Measurements from ENCODE around the gene SP110. TPM values are rescaled to one million over a fixed set of nuclear protein-coding genes. Genes with fewer than 3 reads are reported as not detected.
"Not testable (repeated sequence)": the region's sequence is repeated elsewhere in the genome, so short reads cannot be mapped to it uniquely, and the experiment has no call there.

The SP110 gene
- total RNA-seq, 1 donor from 2014 or later = 9.8 TPM

- no peak for ATAC-seq
- intact Hi-C loops (cut with DNase I) = no loop called here
- DNase-seq (ENCODE audit: missing footprints) = no peak
Observed at GRCh38 chr2:230137902-230138539, 81.8 kb downstream of the SP110 start.

DNA sequence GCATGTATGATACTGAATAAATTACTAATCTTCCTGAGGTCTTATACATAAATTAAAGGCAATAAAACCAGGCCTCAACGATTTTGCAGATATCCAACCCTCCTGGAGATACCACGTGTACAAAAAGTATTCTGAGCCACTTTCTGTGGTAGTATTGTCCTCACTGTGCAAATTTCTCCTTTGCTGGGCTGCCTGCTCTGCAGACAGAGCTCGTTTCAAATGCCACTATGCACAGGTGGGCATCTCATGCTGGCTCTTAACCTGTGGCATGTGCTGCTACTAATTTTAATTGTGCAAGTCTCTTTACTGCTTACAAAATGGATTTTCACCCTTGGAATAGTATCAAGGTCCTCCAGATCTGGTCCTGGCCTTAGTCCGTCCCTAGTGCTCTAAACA is 84.7 kb downstream of the SP110 start:
- intact Hi-C loops (cut with DNase I) = no loop called here
- ATAC-seq (no peak), DNase-seq (ENCODE audit: missing footprints) (no peak)

DNA sequence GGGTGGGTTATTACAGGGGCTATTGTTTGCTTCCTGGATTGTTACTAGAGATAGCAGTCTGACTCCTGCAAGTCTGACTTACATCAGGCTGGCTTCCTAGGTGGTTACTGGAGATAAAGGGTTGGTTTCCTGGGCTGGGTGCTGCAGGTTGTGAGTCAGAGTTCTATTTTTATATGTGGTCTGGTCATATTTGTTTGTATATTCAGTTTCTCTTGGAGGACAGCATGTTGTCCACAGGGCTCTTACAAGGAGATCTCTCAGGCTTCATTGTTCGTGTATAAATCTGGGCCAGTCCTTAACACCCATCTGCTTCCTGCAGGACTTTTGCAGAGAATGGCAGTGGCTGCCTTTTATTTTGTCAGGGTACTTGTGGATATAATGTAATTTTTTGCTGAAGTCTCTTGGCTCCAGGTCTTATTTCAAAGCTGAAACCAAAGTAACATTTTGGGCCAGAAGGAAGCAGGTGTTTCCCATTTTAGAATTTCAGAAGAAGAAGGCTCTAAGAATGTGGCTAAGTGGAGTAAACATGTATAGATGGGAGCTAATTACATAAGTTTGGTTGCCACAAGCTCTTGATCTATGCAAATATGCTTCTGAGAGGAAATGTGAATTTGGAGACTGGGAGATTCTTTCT is 85.2 kb downstream of the SP110 start:
- no peak for ATAC-seq
- DNase-seq (ENCODE audit: missing footprints) = no peak
- intact Hi-C loops (cut with DNase I) = loop anchor here (5.0 kb wide), 1 partner anchor 67 kb away; the partner anchor contains the start of gene SLC16A14

DNA sequence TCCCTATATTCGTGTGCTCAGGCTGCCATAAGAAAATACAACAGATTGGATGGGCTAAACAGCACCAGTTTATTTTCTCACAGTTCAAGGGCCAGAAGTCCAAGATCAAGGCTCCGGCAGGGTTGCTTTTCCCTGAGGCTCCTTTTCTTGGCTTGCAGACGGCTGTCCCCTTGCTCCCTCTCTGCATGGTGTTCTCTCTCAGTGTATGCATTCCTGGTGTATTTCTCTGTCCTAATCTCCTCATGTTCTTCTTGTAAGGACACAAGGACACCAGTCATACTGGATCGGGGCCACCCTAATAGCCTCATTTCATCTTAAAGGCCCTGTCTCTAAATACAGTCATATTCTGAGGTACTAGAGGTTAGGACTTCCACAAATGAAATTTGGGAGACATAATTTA is 88.4 kb downstream of the SP110 start:
- ATAC-seq (peak; percentile 65), DNase-seq (ENCODE audit: missing footprints) (no peak)
- intact Hi-C loops (cut with DNase I) = loop anchor here (5.0 kb wide), 1 partner anchor 64 kb away; the partner anchor contains the start of gene SLC16A14

DNA sequence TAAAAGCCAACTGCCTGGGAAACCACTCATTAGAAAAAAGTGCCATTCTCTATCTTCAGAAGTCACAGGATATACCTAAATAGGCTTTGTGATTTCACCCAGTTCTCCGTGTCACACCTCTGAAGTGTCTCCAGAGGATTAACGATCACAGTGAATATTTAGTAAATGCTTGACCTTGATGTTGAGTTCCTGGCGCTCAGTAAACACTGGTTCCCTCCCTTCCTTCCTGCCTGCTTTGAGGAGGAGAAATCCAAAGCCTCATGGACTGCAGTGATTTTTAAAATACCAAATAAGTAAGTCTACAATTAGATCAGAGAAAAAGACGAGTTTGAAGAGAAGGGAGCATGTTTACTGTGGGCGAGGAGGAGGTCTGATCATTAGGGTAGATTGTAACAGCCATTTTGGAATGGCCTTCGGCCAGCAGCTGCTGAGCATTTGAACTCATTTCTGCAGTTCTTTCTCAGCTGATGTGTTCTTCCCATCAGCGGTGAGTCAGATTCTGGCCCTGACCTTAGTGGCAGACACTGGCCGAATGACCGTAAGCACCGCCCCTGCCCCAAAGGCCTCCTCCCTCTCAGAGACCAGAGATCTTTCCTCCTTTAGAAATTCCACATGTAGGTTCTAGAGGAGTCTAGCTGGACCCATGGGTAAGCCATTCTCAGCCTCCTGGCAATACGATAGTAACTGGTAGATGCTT is 89.0 kb downstream of the SP110 start:
- intact Hi-C loops (cut with DNase I) = loop anchor here (5.0 kb wide), 1 partner anchor 64 kb away; the partner anchor contains the start of gene SLC16A14
- peak; percentile 87 for ATAC-seq
- DNase-seq (ENCODE audit: missing footprints) = peak; percentile 77

- DNase-seq (ENCODE audit: missing footprints) (no peak), ATAC-seq (no peak)
- intact Hi-C loops (cut with DNase I) = loop anchor here (5.0 kb wide), 1 partner anchor 52 kb away; no protein-coding TSS in a partner anchor
Observed at GRCh38 chr2:230129343-230129742, 90.4 kb downstream of the SP110 start.

GRCh38 chr2:230128623-230129342 is 91.0 kb downstream of the SP110 start:
- DNase-seq (ENCODE audit: missing footprints) = no peak
- intact Hi-C loops (cut with DNase I) = loop anchor here (5.0 kb wide), 1 partner anchor 51 kb away; no protein-coding TSS in a partner anchor
- no peak for ATAC-seq

- ATAC-seq (no peak), DNase-seq (ENCODE audit: missing footprints) (no peak)
- intact Hi-C loops (cut with DNase I) = loop anchor here (5.0 kb wide), 1 partner anchor 50 kb away; no protein-coding TSS in a partner anchor
Observed at GRCh38 chr2:230127195-230127594, 92.6 kb downstream of the SP110 start.

GRCh38 chr2:230124757-230125431 is 94.9 kb downstream of the SP110 start:
- peak; percentile 85 for DNase-seq (ENCODE audit: missing footprints)
- peak; percentile 34 for ATAC-seq
- intact Hi-C loops (cut with DNase I) = loop anchor here (5.0 kb wide), 1 partner anchor 48 kb away; no protein-coding TSS in a partner anchor

DNA sequence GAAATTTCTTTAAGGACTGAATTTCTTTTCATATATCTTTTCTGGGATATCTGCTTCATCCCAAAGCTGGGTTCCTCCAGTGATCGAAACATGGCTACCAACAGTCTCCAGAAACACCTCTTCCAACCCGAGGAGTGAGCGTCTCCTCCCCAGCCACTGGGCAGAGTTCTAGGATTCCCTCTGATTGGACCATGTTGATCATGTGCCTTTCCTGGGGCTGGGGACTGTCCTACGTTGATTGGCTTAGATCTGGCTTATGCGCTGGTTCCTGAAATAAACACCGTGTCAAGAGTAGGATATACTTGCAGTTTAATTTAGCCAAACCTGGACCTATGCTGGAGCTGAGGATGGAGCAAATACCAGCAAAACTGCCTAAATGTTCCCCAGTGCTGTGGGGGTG is 95.5 kb downstream of the SP110 start:
- ATAC-seq (no peak), DNase-seq (ENCODE audit: missing footprints) (no peak)
- intact Hi-C loops (cut with DNase I) = no loop called here

DNA sequence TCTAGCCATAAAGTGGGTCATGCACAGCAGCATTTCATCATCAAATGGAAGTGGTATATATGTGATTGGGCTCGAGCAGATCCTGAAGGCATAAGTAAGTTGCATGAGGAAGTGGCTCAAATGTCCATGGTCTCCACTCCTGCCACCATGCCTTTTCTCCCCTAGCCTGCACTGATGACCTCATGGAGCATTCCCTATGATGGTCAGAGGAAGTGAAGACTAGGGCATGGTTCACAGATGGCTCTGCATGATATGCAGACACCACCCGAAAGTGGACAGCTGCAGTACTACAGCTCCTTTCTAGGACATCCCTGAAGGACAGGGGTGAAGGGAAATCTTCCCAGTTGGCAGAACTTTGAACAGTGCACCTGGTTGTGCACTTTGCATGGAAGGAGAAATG is 99.4 kb downstream of the SP110 start:
- DNase-seq (ENCODE audit: missing footprints); ATAC-seq; intact Hi-C loops (cut with DNase I): not testable (repeated sequence)

GRCh38 chr2:230119827-230120226 is 100.0 kb downstream of the SP110 start:
- DNase-seq (ENCODE audit: missing footprints); ATAC-seq; intact Hi-C loops (cut with DNase I): not testable (repeated sequence)

Other genes with a start within 250 kb of the SP110 start
- 5.4 TPM for gene SLC16A14, start 151.1 kb downstream of the SP110 start, total RNA-seq
- gene SP140, start 5.8 kb upstream of the SP110 start, total RNA-seq = 0.32 TPM
- 6.1 TPM for gene SP140L, start 107.2 kb upstream of the SP110 start, total RNA-seq
- 50.2 TPM for gene SP100, start 196.2 kb upstream of the SP110 start, total RNA-seq